HG02884 (cell line): ENCODE data around the gene CLDN3.
"Not testable (repeated sequence)": the region's sequence is repeated elsewhere in the genome, so short reads cannot be mapped to it uniquely, and the experiment has no call there.

Experiments
- ATAC-seq: cut with Tn5 transposase; IDR thresholded peaks from one replicate; pipeline ENCODE4 v1.9.1; 2021; ENCODE audit warnings: mild to moderate bottlenecking, moderate library complexity; ENCODE audit not compliant: unreplicated experiment

The CLDN3 gene, protein sequence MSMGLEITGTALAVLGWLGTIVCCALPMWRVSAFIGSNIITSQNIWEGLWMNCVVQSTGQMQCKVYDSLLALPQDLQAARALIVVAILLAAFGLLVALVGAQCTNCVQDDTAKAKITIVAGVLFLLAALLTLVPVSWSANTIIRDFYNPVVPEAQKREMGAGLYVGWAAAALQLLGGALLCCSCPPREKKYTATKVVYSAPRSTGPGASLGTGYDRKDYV

DNA sequence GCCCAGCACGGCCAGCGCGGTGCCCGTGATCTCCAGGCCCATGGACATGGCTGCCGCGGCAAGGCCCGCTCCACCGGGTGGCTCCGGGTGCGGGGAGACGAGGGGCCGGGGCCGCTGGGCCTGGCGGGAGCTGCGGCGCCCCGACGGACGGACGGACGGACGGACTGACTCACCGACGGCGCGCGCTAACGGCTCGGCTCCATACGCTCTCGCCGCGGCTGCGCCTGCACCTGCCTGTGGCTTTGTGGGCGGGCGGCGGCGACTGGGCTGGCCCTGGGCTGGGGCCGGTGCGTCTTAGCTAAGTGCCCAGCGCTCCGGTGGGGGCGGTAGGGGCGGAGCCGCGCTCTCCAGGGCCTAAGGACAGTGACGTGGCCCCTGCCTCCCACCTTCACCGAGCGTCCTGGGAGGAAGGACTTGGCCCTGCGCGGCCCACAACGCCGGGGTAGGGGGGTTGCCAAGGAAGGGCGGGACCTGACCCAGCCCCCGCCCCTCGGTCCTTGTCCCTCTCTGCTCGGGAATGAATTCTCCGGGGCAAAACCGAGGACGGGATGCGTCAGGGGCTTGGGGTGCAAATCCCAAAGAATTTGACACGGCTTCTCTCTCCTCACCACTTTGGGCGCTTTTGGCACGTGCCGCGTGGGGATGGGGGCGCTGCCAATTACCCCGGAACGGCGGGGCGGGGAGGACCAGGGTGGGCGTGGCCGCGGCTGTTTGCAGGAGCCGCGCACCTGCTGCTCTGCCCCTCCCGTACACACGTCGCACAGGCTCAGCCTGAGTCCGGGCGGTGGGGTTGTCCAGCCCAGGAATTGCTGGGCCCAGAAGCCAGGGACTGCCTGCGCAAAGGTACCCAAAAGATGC is at the start of gene CLDN3:
TSS of gene CLDN3 (minus strand) at position 269 of the 858 bp plus-strand sequence. CDS start at position 48, 221 bp downstream.
- ATAC-seq = no peak

GRCh38 chr7:73817121-73817520 is 47.1 kb upstream of the CLDN3 start:
- ATAC-seq = no peak

DNA sequence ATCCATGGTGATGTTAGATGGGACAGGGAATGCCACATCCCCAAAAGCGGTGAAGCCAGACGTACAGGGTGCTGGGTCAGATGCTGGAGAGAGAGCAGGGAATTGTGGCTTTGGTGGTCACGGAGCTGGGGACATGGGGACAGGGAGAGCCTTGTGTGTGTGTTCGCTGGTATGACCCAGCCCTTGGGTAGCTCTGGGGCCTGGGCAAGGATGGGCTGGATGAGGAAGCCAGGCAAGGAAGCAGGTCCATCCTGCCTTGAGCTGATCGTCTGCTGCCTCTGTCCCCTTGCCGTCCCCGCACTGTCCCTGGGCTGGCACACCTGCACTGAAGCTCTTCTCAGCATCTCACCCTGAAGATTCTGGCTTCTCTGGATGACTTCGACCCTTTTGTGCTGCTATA is 45.4 kb upstream of the CLDN3 start:
- ATAC-seq = no peak

DNA sequence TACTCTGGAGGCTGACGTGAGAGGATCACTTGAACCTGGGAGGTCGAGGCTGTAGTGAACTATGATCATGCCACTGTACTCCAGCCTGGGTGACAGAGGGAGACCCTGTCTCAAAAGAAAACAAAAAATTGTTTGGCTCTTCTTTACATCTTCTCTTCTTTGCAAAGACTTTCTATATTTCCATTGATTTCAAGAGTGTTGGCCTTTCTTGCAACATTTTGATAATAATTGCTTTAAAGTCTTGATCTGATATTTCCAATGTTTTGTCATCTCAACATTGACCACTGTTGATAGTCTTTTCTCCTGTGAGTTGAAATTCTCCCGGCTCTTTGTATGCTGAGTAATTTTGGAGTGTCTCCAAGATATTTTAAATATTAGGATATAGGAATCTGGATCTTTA is 42.9 kb upstream of the CLDN3 start:
- ATAC-seq = no peak

DNA sequence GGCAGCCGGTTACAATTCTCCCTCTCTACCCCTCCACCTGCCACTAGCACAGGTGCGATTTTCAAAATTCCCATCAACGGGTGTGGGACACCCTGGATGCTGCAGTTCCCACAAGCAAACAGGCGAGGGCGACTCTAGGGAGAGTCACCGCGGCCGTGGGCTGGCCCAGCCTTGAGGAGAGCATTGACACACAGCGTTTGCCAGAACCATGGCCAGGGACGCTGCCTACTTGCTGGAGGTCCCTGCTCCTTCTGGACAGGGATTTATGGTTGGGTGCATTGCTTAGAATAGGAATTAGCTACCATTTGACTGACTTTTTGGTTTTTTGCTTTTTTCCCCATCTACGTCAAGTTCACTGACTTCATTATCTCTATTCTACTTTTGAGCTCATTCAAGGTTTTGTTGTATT is 41.7 kb upstream of the CLDN3 start:
- ATAC-seq = peak; percentile 59

DNA sequence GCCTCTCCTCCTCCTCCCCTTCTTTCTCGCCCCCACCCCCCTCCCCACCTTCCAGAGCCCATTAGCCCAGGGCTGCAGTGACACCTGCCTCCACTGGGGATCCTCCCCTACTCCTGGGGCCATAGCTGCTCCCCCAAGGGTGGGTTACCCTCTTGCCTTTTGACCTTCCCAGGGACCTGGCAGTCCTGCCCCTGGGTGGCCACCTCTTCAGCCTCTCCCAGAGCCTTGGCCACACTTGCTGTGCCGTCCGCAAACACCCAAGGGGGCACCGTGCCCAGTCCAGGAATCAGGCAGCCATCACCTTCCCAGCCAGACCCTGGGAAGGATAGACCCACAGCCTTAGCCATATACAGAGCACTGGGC is 40.9 kb upstream of the CLDN3 start:
- ATAC-seq = no peak

DNA sequence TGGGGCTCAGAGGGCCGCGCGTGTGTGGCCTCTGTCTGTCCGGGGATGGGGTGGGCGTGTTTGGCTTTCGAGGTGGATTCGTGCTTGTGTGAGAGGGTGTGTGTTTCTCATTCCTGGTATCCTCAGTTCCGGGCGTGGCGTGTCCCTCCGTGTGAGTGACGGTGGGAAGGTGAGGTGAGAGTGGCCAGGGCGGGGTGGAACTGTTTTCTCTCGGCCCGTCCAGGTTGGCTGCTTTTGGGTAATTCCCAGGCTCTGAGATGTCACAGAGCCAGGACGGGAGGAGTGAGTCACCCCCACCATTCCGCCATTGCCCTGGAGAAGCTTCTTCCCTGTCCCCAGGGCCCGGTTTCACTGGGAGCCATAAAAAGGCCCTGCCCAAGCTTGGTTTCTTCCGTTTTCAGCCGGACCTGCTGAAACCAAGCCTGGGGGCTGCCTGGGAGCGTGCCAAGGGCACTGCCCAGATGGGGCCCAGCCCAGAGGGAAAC is 39.4 kb upstream of the CLDN3 start:
- no peak for ATAC-seq

DNA sequence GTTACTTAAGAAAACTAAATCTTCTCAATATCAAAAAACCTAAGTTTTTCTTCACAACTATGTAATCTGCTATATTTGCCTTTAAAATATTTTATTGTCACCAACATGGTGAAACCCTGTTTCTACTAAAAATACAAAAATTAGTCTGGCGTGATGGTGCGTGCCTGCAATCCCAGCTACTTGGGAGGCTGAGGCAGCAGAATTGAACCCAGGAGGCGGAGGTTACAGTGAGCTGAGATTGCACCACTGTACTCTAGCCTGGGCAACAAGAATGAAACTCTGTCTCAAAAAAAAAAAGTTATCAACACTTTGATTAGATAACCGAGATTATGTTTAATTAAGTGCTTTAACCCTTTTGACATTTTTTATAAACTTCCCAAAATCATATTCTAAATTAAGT is 32.4 kb upstream of the CLDN3 start:
- no peak for ATAC-seq

DNA sequence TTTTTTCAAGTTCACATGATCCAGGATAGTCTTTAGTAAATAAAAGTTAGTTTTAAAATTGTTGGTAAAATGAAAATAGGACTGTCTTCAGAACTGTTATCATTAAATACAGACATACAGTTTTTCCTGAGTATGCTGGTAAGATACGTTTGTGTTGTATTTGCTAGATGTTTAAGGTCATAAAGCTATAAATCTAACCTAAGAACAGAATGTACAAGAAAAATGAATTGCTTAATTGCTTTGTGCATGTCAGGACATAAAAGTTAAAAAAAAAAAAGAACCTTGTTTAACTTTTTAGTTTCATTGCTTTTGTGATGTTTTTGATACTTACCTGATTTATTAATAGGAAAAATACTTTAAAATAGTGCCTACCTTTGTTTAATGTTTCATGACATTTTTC is 31.5 kb upstream of the CLDN3 start:
- ATAC-seq = no peak

DNA sequence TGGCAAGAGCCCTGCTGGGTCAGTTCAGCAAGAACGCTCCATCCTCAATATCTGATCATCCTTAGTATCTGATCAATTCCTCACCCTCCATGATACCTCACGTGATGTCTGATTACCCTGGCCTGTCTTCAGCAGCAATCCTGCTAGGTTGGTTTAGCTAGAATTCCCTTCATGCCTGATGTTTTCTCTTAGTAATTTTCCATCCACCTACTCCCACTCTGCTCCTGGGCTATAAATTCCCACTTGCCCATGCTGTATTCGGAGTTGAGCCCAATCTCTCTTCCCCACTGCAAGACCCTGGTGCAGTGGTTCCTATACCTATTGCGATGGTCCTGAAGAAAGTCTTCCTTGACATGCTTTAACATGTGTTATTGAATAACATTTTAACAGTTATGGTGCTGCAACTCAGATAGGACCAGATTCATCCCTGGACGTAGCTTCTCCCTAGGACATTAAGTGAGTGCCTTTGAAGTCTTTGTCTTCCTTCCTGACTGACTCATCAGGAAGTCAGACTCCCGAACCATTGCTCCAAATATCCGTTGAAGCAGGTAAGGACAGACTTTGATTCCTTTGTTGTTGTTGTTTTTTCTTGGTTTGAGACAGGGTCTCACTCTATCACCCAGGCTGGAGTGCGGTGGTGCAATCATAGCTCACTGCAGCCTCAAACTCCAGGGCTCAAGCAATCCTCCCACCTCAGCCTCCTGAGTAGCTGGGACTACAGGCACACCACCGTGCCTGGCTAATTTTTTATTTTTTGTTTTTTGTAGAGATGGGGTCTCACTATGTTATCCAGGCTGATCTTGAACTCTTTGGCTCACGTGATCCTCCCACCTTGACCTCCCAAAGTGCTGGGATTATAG is 29.4 kb upstream of the CLDN3 start:
- ATAC-seq = no peak

DNA sequence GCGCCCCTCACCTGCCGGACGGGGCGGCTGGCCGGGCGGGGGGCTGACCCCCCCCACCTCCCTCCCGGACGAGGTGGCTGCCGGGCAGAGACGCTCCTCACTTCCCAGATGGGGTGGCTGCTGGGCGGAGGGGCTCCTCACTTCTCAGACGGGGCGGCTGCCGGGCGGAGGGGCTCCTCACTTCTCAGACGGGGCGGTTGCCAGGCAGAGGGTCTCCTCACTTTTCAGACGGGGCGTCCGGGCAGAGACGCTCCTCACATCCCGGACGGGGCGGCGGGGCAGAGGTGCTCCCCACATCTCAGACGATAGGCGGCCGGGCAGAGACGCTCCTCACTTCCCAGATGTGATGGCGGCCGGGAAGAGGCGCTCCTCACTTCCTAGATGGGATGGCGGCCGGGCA is 27.1 kb upstream of the CLDN3 start:
- ATAC-seq = not testable (repeated sequence)

DNA sequence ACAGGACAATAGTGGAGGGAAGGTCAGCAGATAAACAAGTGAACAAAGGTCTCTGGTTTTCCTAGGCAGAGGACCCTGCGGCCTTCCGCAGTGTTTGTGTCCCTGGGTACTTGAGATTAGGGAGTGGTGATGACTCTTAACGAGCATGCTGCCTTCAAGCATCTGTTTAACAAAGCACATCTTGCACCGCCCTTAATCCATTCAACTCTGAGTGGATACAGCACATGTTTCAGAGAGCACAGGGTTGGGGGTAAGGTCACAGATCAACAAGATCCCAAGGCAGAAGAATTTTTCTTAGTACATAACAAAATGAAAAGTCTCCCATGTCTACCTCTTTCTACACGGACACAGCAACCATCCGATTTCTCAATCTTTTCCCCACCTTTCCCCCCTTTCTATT is 26.6 kb upstream of the CLDN3 start:
- not testable (repeated sequence) for ATAC-seq

- not testable (repeated sequence) for ATAC-seq
Measured at GRCh38 chr7:73795188-73795587, 25.1 kb upstream of the CLDN3 start.

DNA sequence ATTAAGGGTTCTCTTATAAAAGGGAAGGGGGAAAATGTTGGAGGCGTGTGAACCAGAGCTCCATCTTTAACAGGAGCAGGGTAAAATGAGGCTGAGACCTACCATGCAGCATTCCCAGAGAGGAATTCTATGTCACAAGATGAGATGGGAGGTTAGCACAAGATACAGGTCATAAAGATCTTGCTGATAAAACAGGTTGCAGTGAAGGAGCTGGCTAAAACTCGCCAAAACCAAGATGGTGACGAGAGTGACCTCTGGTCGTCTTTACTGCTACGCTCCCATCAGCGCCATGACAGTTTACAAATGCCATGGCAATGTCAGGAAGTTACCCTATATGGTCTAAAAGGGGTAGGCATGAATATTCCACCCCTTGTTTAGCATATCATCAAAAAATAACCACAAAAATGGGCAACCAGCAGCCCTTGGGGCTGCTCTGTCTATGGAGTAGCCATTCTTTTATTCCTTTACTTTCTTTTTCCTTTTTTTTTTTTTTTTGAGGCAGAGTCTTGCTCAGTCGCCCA is 21.2 kb upstream of the CLDN3 start:
- ATAC-seq = not testable (repeated sequence)

DNA sequence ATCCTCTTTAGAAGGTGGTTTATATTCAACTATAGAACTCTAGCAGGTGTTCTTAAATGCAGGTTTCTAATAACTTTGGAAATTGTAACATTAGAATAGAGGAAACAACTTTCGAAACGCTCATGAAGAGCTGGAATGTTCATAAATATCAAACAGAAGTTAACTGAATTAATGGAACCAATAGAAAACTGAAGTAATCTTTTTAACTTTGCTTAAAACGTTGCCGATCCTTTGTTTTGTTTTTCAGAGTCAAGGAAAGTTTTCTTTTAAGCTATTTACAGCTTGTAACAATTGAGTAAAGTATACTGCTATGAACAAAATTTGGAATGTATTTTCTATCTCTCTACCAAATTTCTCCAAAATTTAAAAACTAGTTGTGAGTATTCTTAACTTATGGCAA is 19.0 kb upstream of the CLDN3 start:
- no peak for ATAC-seq

DNA sequence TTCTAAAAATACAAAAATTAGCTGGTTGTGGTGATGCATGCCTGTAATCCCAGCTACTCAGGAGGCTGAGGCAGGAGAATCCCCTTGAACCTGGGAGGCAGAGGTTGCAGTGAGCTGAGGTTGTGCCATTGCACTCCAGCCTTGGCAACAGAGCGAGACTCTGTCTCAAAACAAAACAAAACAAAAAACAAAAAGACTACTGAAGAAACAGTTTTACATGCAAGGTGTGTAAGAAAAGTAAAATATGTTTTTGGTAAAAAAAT is 17.6 kb upstream of the CLDN3 start:
- ATAC-seq = not testable (repeated sequence)

- ATAC-seq = no peak
Measured at GRCh38 chr7:73786588-73786987, 16.5 kb upstream of the CLDN3 start.

GRCh38 chr7:73779517-73779916 is 9.4 kb upstream of the CLDN3 start:
- ATAC-seq = no peak

DNA sequence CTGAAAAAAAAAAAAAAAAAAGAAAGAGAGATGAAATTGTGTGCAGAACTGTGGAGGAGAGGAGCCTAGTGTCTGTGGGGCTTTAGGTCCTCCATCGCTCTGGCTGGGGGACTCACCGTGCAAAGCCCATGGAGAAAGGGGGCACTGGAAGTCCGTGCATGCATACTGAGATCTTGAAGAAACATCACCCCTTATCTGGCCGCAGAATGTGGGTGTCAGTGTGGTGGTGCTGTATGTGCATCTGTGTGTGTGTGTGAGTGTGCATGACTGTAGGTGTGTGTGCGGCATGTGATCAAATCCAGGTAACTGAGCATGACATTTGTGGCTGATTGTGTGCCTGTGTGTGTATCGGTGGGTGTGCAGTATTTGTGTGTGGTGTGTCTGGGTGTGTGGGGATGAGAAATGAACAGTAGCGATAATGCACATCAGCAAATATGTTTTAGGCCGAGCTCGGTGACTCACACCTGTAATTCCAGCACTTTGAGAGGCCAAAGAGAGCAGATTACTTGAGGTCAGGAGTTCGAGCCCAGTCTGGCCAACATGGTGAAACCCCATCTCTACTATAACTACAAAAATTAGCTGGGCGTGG is 8.8 kb upstream of the CLDN3 start:
- no peak for ATAC-seq

DNA sequence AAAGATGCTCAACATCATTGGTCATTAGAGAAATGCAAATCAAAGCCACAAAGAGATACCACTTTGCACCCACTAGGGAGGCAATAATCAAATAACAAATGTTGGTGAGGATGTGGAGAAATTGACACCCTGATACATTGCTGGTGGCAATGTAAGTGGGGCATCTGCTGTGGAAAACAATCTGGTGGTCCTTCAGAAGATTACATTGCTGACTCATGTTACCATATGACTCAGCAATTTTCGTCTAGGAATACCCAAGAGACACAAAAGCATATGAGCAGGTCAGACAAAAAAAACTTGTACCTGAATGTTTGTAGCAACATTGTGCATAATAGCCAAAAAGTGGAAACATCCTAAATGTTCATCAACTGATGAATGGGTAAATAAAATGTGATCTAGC is 4.9 kb upstream of the CLDN3 start:
- no peak for ATAC-seq
